Measurements from ENCODE around the gene NOP58.
A peak's percentile ranks its signal among the peaks of the same experiment; 100 is the strongest.
"Not testable (repeated sequence)": the region's sequence is repeated elsewhere in the genome, so short reads cannot be mapped to it uniquely, and the experiment has no call there.

NOP58 gene

DNA sequence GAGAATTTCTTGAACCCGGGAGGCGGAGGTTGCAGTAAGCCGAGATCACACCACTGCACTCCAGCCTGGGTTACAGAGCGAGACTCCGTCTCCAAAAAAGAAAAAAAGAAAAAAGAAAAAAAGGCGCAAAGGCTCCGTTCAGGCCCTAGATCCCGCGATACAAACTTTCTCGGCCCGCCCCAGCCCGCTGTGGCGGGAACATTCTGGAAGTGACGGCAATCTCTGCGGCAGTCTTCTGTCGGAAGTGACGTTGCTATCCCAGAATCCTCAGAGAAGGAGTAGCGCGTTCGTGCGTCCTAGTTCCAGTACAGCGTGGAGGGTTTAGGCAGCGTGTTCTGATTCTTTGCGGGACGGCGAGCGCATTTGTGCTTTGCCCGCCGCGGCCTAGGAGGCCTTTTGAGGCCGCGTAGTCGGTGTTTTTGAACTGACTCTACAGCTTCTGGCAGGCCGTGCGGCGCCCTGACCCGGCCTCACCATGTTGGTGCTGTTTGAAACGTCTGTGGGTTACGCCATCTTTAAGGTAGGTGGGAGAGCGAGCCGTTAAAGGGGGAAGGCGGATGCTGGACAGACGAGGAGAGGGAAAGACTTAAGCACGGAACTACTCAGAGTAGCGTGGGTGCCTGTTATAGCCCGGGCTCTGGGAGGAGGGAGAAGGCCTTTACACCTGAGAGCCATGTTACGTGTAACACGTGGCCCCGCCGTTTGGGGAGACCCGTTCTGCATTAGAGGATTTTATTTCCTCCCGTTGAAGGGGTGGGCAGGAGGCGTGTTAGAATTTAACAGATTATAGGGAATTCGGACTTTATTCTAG, at the start of gene NOP58:
Gene NOP58, plus strand, starts transcription at position 297 of the 811 bp plus-strand sequence. Its CDS starts 179 bp downstream, at position 476.
- DNase-seq (ENCODE audit: extremely low read depth, low read depth): peak; percentile 84
- TF ChIP-seq CTCF (IDR thresholded peaks at IDR 0.05; ENCODE audit: low read depth, low read length): no peak

GRCh38 chr2:202221873-202222272, 43.7 kb upstream of the NOP58 start:
- no peak for TF ChIP-seq CTCF (IDR thresholded peaks at IDR 0.05; ENCODE audit: low read depth, low read length)

DNA sequence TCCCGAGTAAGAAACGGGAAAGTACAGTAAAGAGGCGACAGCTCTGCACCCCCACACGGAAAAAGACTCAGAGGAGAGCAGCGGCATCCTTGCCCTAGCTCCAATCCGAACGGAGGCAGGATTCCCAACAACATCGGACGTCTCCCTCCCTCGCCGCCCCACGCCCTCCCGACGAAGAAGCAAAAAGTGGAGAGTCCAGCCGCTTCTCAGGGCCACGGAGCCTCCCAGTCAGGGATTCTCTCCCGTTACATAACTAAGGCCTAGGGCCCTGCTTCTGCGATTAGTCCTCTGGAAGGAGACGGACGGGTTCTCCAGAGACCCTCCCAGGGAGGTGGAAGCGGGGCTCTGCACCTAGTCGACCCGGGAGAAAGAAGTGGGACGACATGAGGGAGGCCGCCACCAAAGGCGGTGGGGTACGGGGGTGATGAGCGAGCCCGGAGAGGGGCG, 27.8 kb upstream of the NOP58 start:
- TF ChIP-seq CTCF (IDR thresholded peaks at IDR 0.05; ENCODE audit: low read depth, low read length): no peak
- peak; percentile 11 for DNase-seq (ENCODE audit: extremely low read depth, low read depth)

More at GRCh38 chr2:202221873-202222272, 43.7 kb upstream of the NOP58 start:
- no peak for DNase-seq (ENCODE audit: extremely low read depth, low read depth)

DNA sequence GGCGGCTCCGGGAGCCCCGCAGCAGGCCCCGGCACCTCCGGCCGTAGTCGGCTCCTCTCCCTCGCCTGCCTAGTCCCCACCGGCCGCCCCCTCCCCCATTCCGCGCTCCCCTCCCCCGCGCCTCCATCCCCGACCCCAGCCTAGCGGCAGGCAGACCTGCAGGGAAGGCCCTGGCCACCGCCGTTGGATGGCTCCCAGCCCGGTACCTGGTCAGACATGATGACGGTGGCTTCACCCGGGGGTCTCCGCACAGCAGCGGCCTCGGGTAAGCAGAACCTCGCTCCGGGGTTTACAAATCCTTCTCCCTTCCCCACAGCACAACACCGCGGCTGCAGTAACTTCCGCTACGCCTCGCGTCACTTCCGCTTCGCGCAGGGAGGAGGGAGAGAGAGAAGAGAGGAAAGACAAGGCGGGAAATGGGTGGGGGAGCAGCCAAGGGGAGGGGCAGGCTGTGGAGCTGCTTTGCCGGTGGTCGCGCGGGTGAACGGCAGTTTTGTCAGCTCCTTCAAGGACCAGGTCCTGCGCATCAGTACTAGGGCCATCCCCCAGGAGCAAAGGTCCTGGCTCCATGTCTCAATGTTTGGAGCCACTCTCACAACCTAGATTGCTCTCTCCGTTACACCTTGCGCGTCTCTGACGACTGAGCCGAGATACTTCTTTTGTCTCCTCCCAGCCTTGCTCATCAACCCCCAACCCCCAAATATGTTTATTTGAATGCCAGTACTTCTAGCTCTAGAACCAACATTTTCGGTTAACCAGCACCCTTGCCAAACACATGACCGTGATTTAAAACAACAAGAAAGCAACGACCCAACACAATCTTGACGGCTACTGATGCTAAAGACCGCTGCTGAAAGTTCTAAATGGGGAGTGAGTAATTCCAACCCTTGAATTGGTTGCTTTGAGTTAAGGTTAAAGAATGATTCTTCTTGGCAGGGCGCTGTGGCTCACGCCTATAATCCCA, 27.0 kb upstream of the NOP58 start, which contains the start of gene SUMO1:
Gene SUMO1, minus strand, starts transcription at position 364 of the 964 bp plus-strand sequence. Its CDS starts 146 bp downstream, at position 218.
- peak; percentile 39 for DNase-seq (ENCODE audit: extremely low read depth, low read depth)
- no peak for TF ChIP-seq CTCF (IDR thresholded peaks at IDR 0.05; ENCODE audit: low read depth, low read length)

DNA sequence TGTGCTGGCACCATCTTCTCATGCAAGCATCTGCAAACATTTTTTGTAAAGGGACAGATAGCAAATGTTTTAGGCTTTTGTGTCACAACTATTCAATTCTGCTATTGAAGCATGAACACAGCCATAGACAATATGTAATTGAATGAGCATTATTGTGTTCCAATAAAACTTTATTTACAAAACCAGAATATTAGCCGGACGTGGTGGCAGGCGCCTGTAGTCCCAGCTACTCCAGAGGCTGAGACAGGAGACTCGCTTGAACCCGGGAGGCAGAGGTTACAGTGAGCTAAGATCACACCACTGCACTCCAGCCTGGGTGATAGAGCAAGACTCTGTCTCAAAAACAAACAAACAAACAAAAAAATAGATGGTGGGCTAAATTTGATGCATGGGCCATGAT, 17.9 kb upstream of the NOP58 start:
- DNase-seq (ENCODE audit: extremely low read depth, low read depth): not testable (repeated sequence)

DNA sequence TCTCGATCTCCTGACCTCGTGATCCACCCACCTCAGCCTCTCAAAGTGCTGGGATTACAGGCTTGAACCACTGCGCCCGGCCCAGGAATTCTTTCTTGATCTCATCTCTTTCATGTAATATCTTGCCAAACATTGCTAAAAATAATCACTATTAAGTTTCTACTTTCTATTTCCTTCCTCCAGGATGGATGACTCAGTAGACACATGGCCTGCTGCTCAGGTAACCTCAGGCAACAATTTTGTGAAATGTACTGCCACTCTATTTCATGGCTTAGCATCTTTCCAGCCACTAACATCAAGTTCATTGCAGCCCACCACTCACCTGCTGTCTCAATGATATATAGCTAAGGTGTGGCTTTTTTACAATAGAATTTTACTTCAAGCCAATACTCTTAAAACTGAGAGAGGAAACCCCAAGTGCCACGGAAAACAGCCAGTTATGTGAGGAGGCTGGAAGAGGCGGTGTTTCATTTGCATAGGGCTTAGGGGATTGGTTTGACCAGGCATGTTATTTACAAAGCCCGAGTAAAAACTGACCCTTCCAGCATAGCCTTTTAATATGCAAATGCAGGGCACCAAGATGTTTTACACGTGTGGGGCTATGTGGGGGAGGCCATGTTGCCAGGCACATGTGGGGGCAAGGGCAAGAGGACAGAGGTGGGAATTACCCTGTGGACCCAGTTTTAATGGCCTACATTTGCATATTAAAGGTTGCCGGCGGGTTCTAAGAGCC, 15.9 kb upstream of the NOP58 start:
- no peak for DNase-seq (ENCODE audit: extremely low read depth, low read depth)
- TF ChIP-seq CTCF (IDR thresholded peaks at IDR 0.05; ENCODE audit: low read depth, low read length): no peak

GRCh38 chr2:202251494-202251893, 14.1 kb upstream of the NOP58 start:
- TF ChIP-seq CTCF (IDR thresholded peaks at IDR 0.05; ENCODE audit: low read depth, low read length): no peak
- no peak for DNase-seq (ENCODE audit: extremely low read depth, low read depth)

Data from AG09319 (cell line).